Epithelial cell of umbilical artery (primary cell): ENCODE results near the gene POU3F1. TPM values are rescaled to one million over a fixed set of nuclear protein-coding genes. Genes with fewer than 3 reads are reported as not detected.

ENCODE experiments used
- total RNA-seq: library from RNA; depleted of rRNA; stranded (reverse); fragments of >200 nt; gene quantifications from 2 replicates; pipeline ENCODE4 v1.2.3, GENCODE V29; 2014

Gene POU3F1
- not detected in 2 replicates for total RNA-seq

DNA sequence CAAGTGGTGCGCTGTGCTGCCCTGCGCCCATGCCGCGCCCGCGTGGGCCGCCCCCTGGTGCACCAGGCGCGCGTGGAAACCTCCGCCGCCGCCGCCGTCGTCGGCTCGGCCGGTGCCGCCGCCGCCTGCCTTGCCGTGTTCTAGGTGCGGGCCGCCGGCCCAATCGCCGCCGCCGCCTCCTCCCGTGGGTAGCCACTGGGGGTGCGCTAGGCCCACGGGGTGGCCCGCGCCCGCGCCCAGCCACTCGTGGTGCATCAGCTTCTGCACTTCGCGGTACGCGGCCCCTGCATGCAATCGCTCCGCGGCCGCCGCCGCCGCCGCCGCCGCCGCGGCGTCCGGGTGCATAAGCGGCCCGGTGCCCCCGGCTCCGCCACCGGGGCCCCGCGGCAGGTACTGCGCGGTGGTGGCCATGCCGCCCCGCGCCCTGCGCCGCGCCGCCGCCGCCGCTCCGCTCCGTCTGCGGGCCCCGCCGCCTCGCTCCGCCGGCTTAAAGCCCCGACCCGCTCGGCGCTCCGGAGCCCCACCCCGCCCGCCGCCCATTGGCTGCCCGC is at the start of gene POU3F1:
TSS of gene POU3F1 (minus strand) at position 461 of the 551 bp plus-strand sequence. CDS start at position 411, 50 bp downstream.

DNA sequence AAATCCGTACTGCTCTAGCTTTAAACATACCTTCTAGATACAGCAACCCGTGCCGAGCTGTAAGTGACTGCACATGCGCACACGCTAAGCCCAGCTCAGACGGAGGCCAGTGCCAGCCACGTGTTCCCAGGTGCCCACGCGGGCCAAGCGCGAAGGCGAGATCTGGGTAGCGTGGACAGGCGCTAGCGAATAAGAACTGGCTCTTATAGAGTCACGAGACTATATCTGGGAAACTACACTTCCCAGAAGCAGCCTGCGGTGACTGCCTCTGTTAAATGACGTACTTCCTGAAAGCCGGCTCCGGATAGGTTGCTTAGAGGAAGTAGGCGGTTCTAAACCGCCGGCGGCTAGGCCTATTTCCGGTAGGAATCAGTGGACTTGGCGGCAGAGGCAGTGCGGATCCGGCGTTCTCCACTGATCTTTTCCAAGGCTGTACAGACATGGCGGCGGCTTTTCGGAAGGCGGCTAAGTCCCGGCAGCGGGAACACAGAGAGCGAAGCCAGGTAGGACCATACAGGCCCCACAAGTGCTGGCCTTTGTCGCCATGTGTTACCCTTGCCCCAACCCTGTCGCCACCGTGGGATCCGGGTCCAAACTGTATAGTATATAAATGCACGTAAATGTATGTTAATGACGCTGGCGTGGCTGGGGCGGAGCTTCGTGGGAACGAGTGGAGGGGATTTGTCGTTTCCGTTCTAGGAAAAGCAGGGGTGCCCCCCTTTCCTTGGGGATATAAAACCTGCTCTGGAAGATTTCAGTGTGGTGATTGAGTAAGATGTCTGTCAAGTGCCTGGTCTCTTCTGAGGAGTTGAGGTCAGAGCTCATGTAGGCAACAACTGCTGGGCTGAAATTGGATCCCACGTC is 34.0 kb downstream of the POU3F1 start, which contains the start of gene UTP11:
TSS of gene UTP11 (plus strand) at position 372 of the 864 bp plus-strand sequence. CDS start at position 441, 69 bp downstream.

DNA sequence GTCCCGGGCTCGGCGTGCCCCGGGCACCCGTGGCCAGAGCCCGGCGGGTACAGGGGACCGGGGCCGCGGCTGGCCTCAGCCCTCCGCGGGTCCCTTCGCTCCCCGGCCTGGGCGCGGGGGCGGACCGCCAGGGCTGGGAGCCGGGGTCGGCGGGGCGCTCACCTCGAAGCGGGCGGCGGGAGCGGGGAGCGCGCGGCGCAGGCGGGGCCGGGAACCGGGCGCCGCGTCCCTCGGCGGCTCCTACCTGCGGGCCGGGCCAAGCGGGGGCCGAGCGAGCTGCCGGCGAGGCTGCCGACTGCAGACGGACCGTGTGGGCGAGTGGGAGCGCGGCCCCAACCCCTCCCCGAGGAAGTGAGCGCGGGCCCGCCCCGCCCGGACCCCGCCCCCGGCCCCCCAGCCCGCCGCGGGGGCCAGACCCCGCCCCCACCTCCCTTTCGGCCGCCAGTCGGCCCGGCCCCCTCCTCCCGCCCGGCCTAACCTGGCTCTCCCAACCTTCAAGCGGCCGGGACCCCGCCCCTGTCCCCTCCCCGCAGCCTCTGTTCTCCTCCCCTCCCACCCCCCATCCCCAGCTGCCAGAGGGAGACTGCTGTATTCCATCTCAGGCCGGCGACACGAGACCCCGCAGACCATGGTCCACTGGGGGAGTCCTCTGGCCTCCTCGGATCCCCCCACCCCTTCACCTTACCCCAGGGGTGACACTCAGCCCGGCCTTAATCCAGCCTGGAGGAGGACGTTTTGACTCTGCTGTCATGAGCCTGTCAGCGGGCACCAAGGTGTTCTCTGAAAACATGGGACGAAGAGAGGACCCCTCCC is 41.2 kb downstream of the POU3F1 start, which contains the start of gene FHL3:
TSS of gene FHL3 (minus strand) at position 320 of the 813 bp plus-strand sequence. CDS start 6,102 bp downstream, outside the sequence.

Other genes starting within 250 kb of the POU3F1 start
- 21.1 TPM in 2 replicates for gene C1orf122, start 239.0 kb downstream of the POU3F1 start, total RNA-seq
- gene YRDC, start 238.6 kb downstream of the POU3F1 start, total RNA-seq, result 21.4 and 41.3 TPM in 2 replicates
- gene MTF1, start 187.2 kb downstream of the POU3F1 start, total RNA-seq, result 1.9 and 2.1 TPM in 2 replicates
- 14.9 and 22.6 TPM in 2 replicates for gene INPP5B, start 99.7 kb downstream of the POU3F1 start, total RNA-seq
- gene SF3A3, start 56.8 kb downstream of the POU3F1 start, total RNA-seq, result 121 and 127 TPM in 2 replicates
- 12.3 and 21.1 TPM in 2 replicates for gene FHL3, start 41.3 kb downstream of the POU3F1 start, total RNA-seq
- 57.8 and 84.5 TPM in 2 replicates for gene UTP11, start 34.1 kb downstream of the POU3F1 start, total RNA-seq